ENCODE results near the gene CHFR.
A peak's percentile ranks its signal among the peaks of the same experiment; 100 is the strongest.
"Not testable (repeated sequence)": the region's sequence is repeated elsewhere in the genome, so short reads cannot be mapped to it uniquely, and the experiment has no call there.

CHFR gene

GRCh38 chr12:132909030-132909368 is 21.6 kb upstream of the CHFR start:
- no peak overlapping the region for H3K27ac ChIP-seq (ENCODE audit: low read length)
- no peaks in the 10 kb centered on the region for H3K36me3 ChIP-seq (ENCODE audit: control insufficient read depth, insufficient read depth, low read length)
- DNase-seq (ENCODE audit: low read depth, low spot score): no peak
- WGBS (ENCODE audit: insufficient coverage, insufficient read length): no CpG with 5 or more reads among the region's 22 CpGs
- no peaks in the 10 kb centered on the region; the same call in 1 of the 2 replicates for H3K27me3 ChIP-seq (ENCODE audit: control insufficient read depth, insufficient read depth, low read length)
- no peaks in the 10 kb centered on the region; the same call in 1 of the 2 replicates for H3K4me1 ChIP-seq (ENCODE audit: control insufficient read depth, insufficient read depth, low read length)
- peak overlapping the region; percentile 40; the same call in 1 of the 2 replicates for H3K4me3 ChIP-seq (ENCODE audit: low read length)
- H3K9me3 ChIP-seq (ENCODE audit: control insufficient read depth, insufficient read depth, low read length): no peaks in the 10 kb centered on the region

GRCh38 chr12:132908145-132909029 is 21.0 kb upstream of the CHFR start:
- DNase-seq (ENCODE audit: low read depth, low spot score): peak; percentile 98
- Histone ChIP-seq H3K4me3 (ENCODE audit: low read length) (peak overlapping the region; percentile 51; the same call in 1 of the 2 replicates), H3K27ac (ENCODE audit: low read length) (no peak overlapping the region), H3K36me3 (ENCODE audit: control insufficient read depth, insufficient read depth, low read length) (no peaks in the 10 kb centered on the region), H3K27me3 (ENCODE audit: control insufficient read depth, insufficient read depth, low read length) (no peaks in the 10 kb centered on the region; the same call in 1 of the 2 replicates), H3K4me1 (ENCODE audit: control insufficient read depth, insufficient read depth, low read length) (no peaks in the 10 kb centered on the region; the same call in 1 of the 2 replicates), H3K9me3 (ENCODE audit: control insufficient read depth, insufficient read depth, low read length) (no peaks in the 10 kb centered on the region)
- no CpG with 5 or more reads among the region's 85 CpGs for WGBS (ENCODE audit: insufficient coverage, insufficient read length)

GRCh38 chr12:132907789-132908144 is 20.4 kb upstream of the CHFR start:
- not testable (repeated sequence) for H3K4me1 ChIP-seq (ENCODE audit: control insufficient read depth, insufficient read depth, low read length)
- H3K4me3 ChIP-seq (ENCODE audit: low read length): peak overlapping the region; percentile 51; the same call in 1 of the 2 replicates
- no CpG with 5 or more reads among the region's 23 CpGs for WGBS (ENCODE audit: insufficient coverage, insufficient read length)

GRCh38 chr12:132907216-132907615 is 19.8 kb upstream of the CHFR start:
- H3K27ac ChIP-seq (ENCODE audit: low read length): no peak overlapping the region
- H3K36me3 ChIP-seq (ENCODE audit: control insufficient read depth, insufficient read depth, low read length): no peaks in the 10 kb centered on the region
- no CpG with 5 or more reads among the region's 16 CpGs for WGBS (ENCODE audit: insufficient coverage, insufficient read length)
- no peaks in the 10 kb centered on the region; the same call in 1 of the 2 replicates for H3K27me3 ChIP-seq (ENCODE audit: control insufficient read depth, insufficient read depth, low read length)
- no peak for DNase-seq (ENCODE audit: low read depth, low spot score)
- H3K4me3 ChIP-seq (ENCODE audit: low read length): no peak overlapping the region
- H3K4me1 ChIP-seq (ENCODE audit: control insufficient read depth, insufficient read depth, low read length): no peaks in the 10 kb centered on the region; the same call in 1 of the 2 replicates
- H3K9me3 ChIP-seq (ENCODE audit: control insufficient read depth, insufficient read depth, low read length): no peaks in the 10 kb centered on the region

More at GRCh38 chr12:132907789-132908144, 20.4 kb upstream of the CHFR start:
- DNase-seq (ENCODE audit: low read depth, low spot score); H3K27ac ChIP-seq (ENCODE audit: low read length); H3K9me3 ChIP-seq (ENCODE audit: control insufficient read depth, insufficient read depth, low read length); H3K27me3 ChIP-seq (ENCODE audit: control insufficient read depth, insufficient read depth, low read length); H3K36me3 ChIP-seq (ENCODE audit: control insufficient read depth, insufficient read depth, low read length): not testable (repeated sequence)

GRCh38 chr12:132904718-132905328 is 17.4 kb upstream of the CHFR start:
- DNase-seq (ENCODE audit: low read depth, low spot score): peak; percentile 60
- H3K27ac ChIP-seq (ENCODE audit: low read length): no peak overlapping the region
- no CpG with 5 or more reads among the region's 30 CpGs for WGBS (ENCODE audit: insufficient coverage, insufficient read length)
- H3K4me3 ChIP-seq (ENCODE audit: low read length): no peak overlapping the region
- H3K9me3 ChIP-seq (ENCODE audit: control insufficient read depth, insufficient read depth, low read length): no peaks in the 10 kb centered on the region
- no peaks in the 10 kb centered on the region; the same call in 1 of the 2 replicates for H3K4me1 ChIP-seq (ENCODE audit: control insufficient read depth, insufficient read depth, low read length)
- H3K27me3 ChIP-seq (ENCODE audit: control insufficient read depth, insufficient read depth, low read length): no peaks in the 10 kb centered on the region; the same call in 1 of the 2 replicates
- H3K36me3 ChIP-seq (ENCODE audit: control insufficient read depth, insufficient read depth, low read length): no peaks in the 10 kb centered on the region

- Histone ChIP-seq H3K36me3 (ENCODE audit: control insufficient read depth, insufficient read depth, low read length) (no peaks in the 10 kb centered on the region), H3K27me3 (ENCODE audit: control insufficient read depth, insufficient read depth, low read length) (no peaks in the 10 kb centered on the region), H3K27ac (ENCODE audit: low read length) (no peak overlapping the region), H3K4me1 (ENCODE audit: control insufficient read depth, insufficient read depth, low read length) (no peaks in the 10 kb centered on the region), H3K9me3 (ENCODE audit: control insufficient read depth, insufficient read depth, low read length) (no peaks in the 10 kb centered on the region), H3K4me3 (ENCODE audit: low read length) (no peak overlapping the region)
- no CpG with 5 or more reads among the region's 5 CpGs for WGBS (ENCODE audit: insufficient coverage, insufficient read length)
- DNase-seq (ENCODE audit: low read depth, low spot score): no peak
Observed at GRCh38 chr12:132899033-132899432, 11.6 kb upstream of the CHFR start.

- Histone ChIP-seq H3K4me3 (ENCODE audit: low read length) (no peak overlapping the region), H3K27me3 (ENCODE audit: control insufficient read depth, insufficient read depth, low read length) (no peaks in the 10 kb centered on the region), H3K4me1 (ENCODE audit: control insufficient read depth, insufficient read depth, low read length) (peaks cover 5% of the 10 kb centered on the region), H3K36me3 (ENCODE audit: control insufficient read depth, insufficient read depth, low read length) (no peaks in the 10 kb centered on the region), H3K9me3 (ENCODE audit: control insufficient read depth, insufficient read depth, low read length) (no peaks in the 10 kb centered on the region), H3K27ac (ENCODE audit: low read length) (peak overlapping the region; percentile 46)
- WGBS (ENCODE audit: insufficient coverage, insufficient read length): no CpG with 5 or more reads among the region's 6 CpGs
- no peak for DNase-seq (ENCODE audit: low read depth, low spot score)
Observed at GRCh38 chr12:132888852-132889251, 1.4 kb upstream of the CHFR start.

- peak overlapping the region; percentile 80 for H3K4me3 ChIP-seq (ENCODE audit: low read length)
- no peak for DNase-seq (ENCODE audit: low read depth, low spot score)
- WGBS (ENCODE audit: insufficient coverage, insufficient read length): no CpG with 5 or more reads among the region's 64 CpGs
- no peaks in the 10 kb centered on the region for H3K9me3 ChIP-seq (ENCODE audit: control insufficient read depth, insufficient read depth, low read length)
- no peaks in the 10 kb centered on the region for H3K27me3 ChIP-seq (ENCODE audit: control insufficient read depth, insufficient read depth, low read length)
- no peak overlapping the region for H3K27ac ChIP-seq (ENCODE audit: low read length)
- peaks cover 5% of the 10 kb centered on the region for H3K4me1 ChIP-seq (ENCODE audit: control insufficient read depth, insufficient read depth, low read length)
- no peaks in the 10 kb centered on the region for H3K36me3 ChIP-seq (ENCODE audit: control insufficient read depth, insufficient read depth, low read length)
Observed at GRCh38 chr12:132886529-132887477, 602 bp downstream of the CHFR start.

- no peak for DNase-seq (ENCODE audit: low read depth, low spot score)
- Histone ChIP-seq H3K27me3 (ENCODE audit: control insufficient read depth, insufficient read depth, low read length) (no peaks in the 10 kb centered on the region), H3K27ac (ENCODE audit: low read length) (no peak overlapping the region), H3K36me3 (ENCODE audit: control insufficient read depth, insufficient read depth, low read length) (no peaks in the 10 kb centered on the region), H3K4me3 (ENCODE audit: low read length) (no peak overlapping the region), H3K9me3 (ENCODE audit: control insufficient read depth, insufficient read depth, low read length) (no peaks in the 10 kb centered on the region), H3K4me1 (ENCODE audit: control insufficient read depth, insufficient read depth, low read length) (no peaks in the 10 kb centered on the region)
- WGBS (ENCODE audit: insufficient coverage, insufficient read length): no CpG with 5 or more reads among the region's 7 CpGs
Observed at GRCh38 chr12:132881818-132882217, 5.6 kb downstream of the CHFR start.

GRCh38 chr12:132874620-132875019 is 12.8 kb downstream of the CHFR start:
- H3K36me3 ChIP-seq (ENCODE audit: control insufficient read depth, insufficient read depth, low read length): peaks cover 14% of the 10 kb centered on the region
- not testable (repeated sequence) for H3K27ac ChIP-seq (ENCODE audit: low read length)

More at GRCh38 chr12:132874620-132875019, 12.8 kb downstream of the CHFR start:
- no CpG with 5 or more reads among the region's 21 CpGs for WGBS (ENCODE audit: insufficient coverage, insufficient read length)
- H3K4me1 ChIP-seq (ENCODE audit: control insufficient read depth, insufficient read depth, low read length); H3K4me3 ChIP-seq (ENCODE audit: low read length); DNase-seq (ENCODE audit: low read depth, low spot score); H3K9me3 ChIP-seq (ENCODE audit: control insufficient read depth, insufficient read depth, low read length); H3K27me3 ChIP-seq (ENCODE audit: control insufficient read depth, insufficient read depth, low read length): not testable (repeated sequence)
